Prostate gland (tissue), 2 donors: ENCODE data around the gene TRIM37. TPM values are rescaled to one million over a fixed set of nuclear protein-coding genes. Genes with fewer than 3 reads are reported as not detected.
"Not testable (repeated sequence)": the region's sequence is repeated elsewhere in the genome, so short reads cannot be mapped to it uniquely, and the experiment has no call there.

Experiments used
- DNase-seq: peaks from one replicate; pipeline ENCODE4 v3.0.0-alpha.2; 2019; ENCODE audit warnings: low spot score
- H3K27ac ChIP-seq, 2 donors: fragments of 200-600 bp; sonication (generic); 2 replicates each; pipeline ENCODE4 v1.5.1; 2017 to 2019
- H3K27me3 ChIP-seq: fragments of 200-600 bp; sonication (generic); replicated peaks from 2 replicates; pipeline ENCODE4 v1.5.1; 2019; ENCODE audit not compliant: insufficient read depth
- H3K36me3 ChIP-seq, 2 donors: fragments of 200-600 bp; sonication (generic); 1 replicate in 1 of 2; 2 replicates in 1 of 2; pipeline versions ENCODE4 v1.5.1 to v1.8.1; 2017 to 2019
- H3K4me1 ChIP-seq: fragments of 200-600 bp; sonication (generic); replicated peaks from 2 replicates; pipeline ENCODE4 v1.5.1; 2019
- H3K4me3 ChIP-seq, 2 donors: fragments of 200-600 bp; sonication (generic); 2 replicates each; pipeline ENCODE4 v1.5.1; 2017 to 2019
- H3K9me3 ChIP-seq: fragments of 200-600 bp; sonication (generic); 2 replicates; pipeline ENCODE4 v1.5.1; 2017
- CTCF ChIP-seq, 4 experiments: fragments of 200-600 bp in 2 of 4; fragments of 450-650 bp in 2 of 4; sonication (generic) in 2 of 4; IDR thresholded peaks; 1 replicate in 3 of 4; 2 replicates in 1 of 4; pipeline ENCODE4 v1.5.1; 2016 to 2019; ENCODE audit warnings: antibody characterized with exemption in 4 of 4, mild to moderate bottlenecking in 2 of 4, moderate library complexity in 2 of 4
- POLR2A ChIP-seq: fragments of 450-650 bp; IDR thresholded peaks from one replicate; pipeline ENCODE4 v1.6.1; 2016; ENCODE audit warnings: antibody characterized with exemption, mild to moderate bottlenecking
- POLR2AphosphoS5 ChIP-seq: sonication (generic); formaldehyde crosslinking; IDR thresholded peaks from one replicate; pipeline ENCODE4 v1.6.1; 2017; ENCODE audit warnings: antibody characterized with exemption
- WGBS: methylation state at CpG from one replicate; pipeline ENCODE4 v1.1.5; 2018; 5-methylcytosine and 5-hydroxymethylcytosine counted together
- intact Hi-C: fragments of 100-400 bp; cut with DNase I; formaldehyde crosslinking; loops from one replicate; pipeline ENCODE4 v1.14.2; 2022
- total RNA-seq, 2 donors: library from RNA; depleted of rRNA; stranded (reverse); fragments of >200 nt; gene quantifications; one replicate each; pipeline ENCODE4 v1.1.0, GENCODE V29; 2016

The TRIM37 gene
- total RNA-seq, 2 donors from 2014 or later, result 22.6 to 55.5 TPM

- TF ChIP-seq CTCF (IDR thresholded peaks at IDR 0.05) (no peak), POLR2A (no peak), POLR2AphosphoS5 (no peak)
- no peaks in the 10 kb centered on the region for H3K4me1 ChIP-seq
- H3K36me3 ChIP-seq, result no peaks in the 10 kb centered on the region
- no peak overlapping the region for H3K27ac ChIP-seq
- no peak for DNase-seq
- H3K4me3 ChIP-seq, result no peak overlapping the region
- 92% methylated on average over 4 of the region's 4 CpGs for WGBS
- intact Hi-C loops, result no loop called here
- no peaks in the 10 kb centered on the region for H3K9me3 ChIP-seq
- H3K27me3 ChIP-seq, result no peaks in the 10 kb centered on the region
Observed at GRCh38 chr17:59145571-59146096, 39.0 kb upstream of the TRIM37 start.

- Histone ChIP-seq H3K27ac (no peak overlapping the region), H3K36me3 (no peaks in the 10 kb centered on the region)
Observed at GRCh38 chr17:59141860-59142259, 35.2 kb upstream of the TRIM37 start.

GRCh38 chr17:59139939-59140338, 33.3 kb upstream of the TRIM37 start:
- no peaks in the 10 kb centered on the region for H3K4me1 ChIP-seq
- 55% methylated on average over 4 of the region's 4 CpGs for WGBS
- no peak overlapping the region for H3K4me3 ChIP-seq
- no peak for DNase-seq
- H3K27me3 ChIP-seq, result no peaks in the 10 kb centered on the region
- H3K9me3 ChIP-seq, result no peaks in the 10 kb centered on the region
- TF ChIP-seq CTCF (IDR thresholded peaks at IDR 0.05) (no peak), POLR2A (no peak), POLR2AphosphoS5 (no peak)
- H3K27ac ChIP-seq, result no peak overlapping the region
- no peaks in the 10 kb centered on the region for H3K36me3 ChIP-seq
- intact Hi-C loops, result no loop called here

More at GRCh38 chr17:59141860-59142259, 35.2 kb upstream of the TRIM37 start:
- no peak overlapping the region for H3K4me3 ChIP-seq
- no peaks in the 10 kb centered on the region for H3K4me1 ChIP-seq
- no peaks in the 10 kb centered on the region for H3K27me3 ChIP-seq
- H3K9me3 ChIP-seq, result no peaks in the 10 kb centered on the region
- TF ChIP-seq CTCF (IDR thresholded peaks at IDR 0.05) (no peak), POLR2AphosphoS5 (no peak), POLR2A (no peak)
- no peak for DNase-seq
- 100% methylated on average over 1 of the region's 1 CpG for WGBS
- intact Hi-C loops, result no loop called here

GRCh38 chr17:59138339-59138738, 31.7 kb upstream of the TRIM37 start:
- H3K4me1 ChIP-seq, DNase-seq, H3K9me3 ChIP-seq, H3K27me3 ChIP-seq, intact Hi-C loops, H3K27ac ChIP-seq, H3K4me3 ChIP-seq, H3K36me3 ChIP-seq: not testable (repeated sequence)
- 96% methylated on average over 10 of the region's 10 CpGs for WGBS

- no peak for TF ChIP-seq POLR2AphosphoS5
- no peak for TF ChIP-seq POLR2A
- no peak for TF ChIP-seq CTCF (IDR thresholded peaks at IDR 0.05)
- DNase-seq, result no peak
- Histone ChIP-seq H3K27ac (no peak overlapping the region), H3K4me3 (no peak overlapping the region), H3K9me3 (no peaks in the 10 kb centered on the region), H3K4me1 (no peaks in the 10 kb centered on the region), H3K27me3 (no peaks in the 10 kb centered on the region), H3K36me3 (no peaks in the 10 kb centered on the region)
- intact Hi-C loops, result no loop called here
- 92% methylated on average over 1 of the region's 1 CpG for WGBS
Observed at GRCh38 chr17:59131131-59131530, 24.5 kb upstream of the TRIM37 start.
